GM10248 (cell line): Measurements from ENCODE around the gene AASDH.

Experiments
- CTCF ChIA-PET: fragments of 300-600 bp; sonication (Branson Sonifier 250); formaldehyde crosslinking; extraction: SDS; loops from one replicate; lab custom pipeline; 2021; ENCODE audit warnings: antibody characterized with exemption; lab: Yijun Ruan, JAX
- POLR2A ChIA-PET: fragments of 350-650 bp; sonication (Branson Sonifier 250); formaldehyde crosslinking; extraction: SDS; loops from one replicate; lab custom pipeline; 2020; ENCODE audit warnings: antibody characterized with exemption; lab: Yijun Ruan, JAX
- DNase-seq: peaks from one replicate; pipeline ENCODE4 v3.0.0; 2012; ENCODE audit errors: extremely low spot score
- CTCF ChIP-seq: IDR thresholded peaks from 2 replicates; pipeline ENCODE4 v1.5.1; 2012; ENCODE audit warnings: mild to moderate bottlenecking, low read depth; ENCODE audit errors: extremely low read depth, missing control alignments, control extremely low read depth

The AASDH gene

GRCh38 chr4:56416349-56416748, 29.1 kb upstream of the AASDH start:
- DNase-seq: no peak
- TF ChIP-seq CTCF: no peak
- ChIA-PET CTCF (interaction anchor here (0.8 to 2.4 kb wide), 3 partner anchors 9 to 13 kb away, joined by 3 to 5 read pairs (median 3); no protein-coding TSS in a partner anchor), POLR2A (no interaction called here)

GRCh38 chr4:56414135-56414670, 26.9 kb upstream of the AASDH start:
- no peak for DNase-seq
- no peak for TF ChIP-seq CTCF
- POLR2A ChIA-PET: no interaction called here
- CTCF ChIA-PET: interaction anchor here (2.4 kb wide), 1 partner anchor 9 kb away, joined by 5 read pairs; no protein-coding TSS in a partner anchor

GRCh38 chr4:56410247-56411062, 23.2 kb upstream of the AASDH start:
- DNase-seq: no peak
- TF ChIP-seq CTCF: no peak
- CTCF ChIA-PET: interaction anchor here (0.6 to 1.6 kb wide), 3 partner anchors 13 to 15 kb away, joined by 3 to 5 read pairs (median 3); no protein-coding TSS in a partner anchor
- POLR2A ChIA-PET: interaction anchor here (1.0 kb wide), 1 partner anchor 23 kb away, joined by 3 read pairs; the partner anchor contains the start of gene AASDH

GRCh38 chr4:56409511-56410090, 22.3 kb upstream of the AASDH start:
- ChIA-PET POLR2A (no interaction called here), CTCF (interaction anchor here (1.1 to 1.6 kb wide), 2 partner anchors 14 to 16 kb away, joined by 3 to 5 read pairs; no protein-coding TSS in a partner anchor)
- DNase-seq: no peak
- TF ChIP-seq CTCF: no peak

GRCh38 chr4:56408978-56409377, 21.7 kb upstream of the AASDH start:
- POLR2A ChIA-PET: no interaction called here
- no peak for DNase-seq
- CTCF ChIA-PET: interaction anchor here (1.1 kb wide), 1 partner anchor 21 kb away, joined by 3 read pairs; no protein-coding TSS in a partner anchor
- TF ChIP-seq CTCF: no peak

GRCh38 chr4:56406151-56406550, 18.9 kb upstream of the AASDH start:
- TF ChIP-seq CTCF: no peak
- ChIA-PET CTCF (interaction anchor here (2.3 to 5.6 kb wide), 2 partner anchors 17 to 19 kb away, joined by 10 to 36 read pairs; partner anchors contain the start of gene AASDH), POLR2A (no interaction called here)
- DNase-seq: no peak
